NCI-H146 (cell line): ENCODE measurements around the gene UPK1A.
"Not testable (repeated sequence)": the region's sequence is repeated elsewhere in the genome, so short reads cannot be mapped to it uniquely, and the experiment has no call there.

Source experiments
- DNase-seq: peaks from one replicate; lab custom pipeline; 2025; lab: John Stamatoyannopoulos, UW

UPK1A gene

DNA sequence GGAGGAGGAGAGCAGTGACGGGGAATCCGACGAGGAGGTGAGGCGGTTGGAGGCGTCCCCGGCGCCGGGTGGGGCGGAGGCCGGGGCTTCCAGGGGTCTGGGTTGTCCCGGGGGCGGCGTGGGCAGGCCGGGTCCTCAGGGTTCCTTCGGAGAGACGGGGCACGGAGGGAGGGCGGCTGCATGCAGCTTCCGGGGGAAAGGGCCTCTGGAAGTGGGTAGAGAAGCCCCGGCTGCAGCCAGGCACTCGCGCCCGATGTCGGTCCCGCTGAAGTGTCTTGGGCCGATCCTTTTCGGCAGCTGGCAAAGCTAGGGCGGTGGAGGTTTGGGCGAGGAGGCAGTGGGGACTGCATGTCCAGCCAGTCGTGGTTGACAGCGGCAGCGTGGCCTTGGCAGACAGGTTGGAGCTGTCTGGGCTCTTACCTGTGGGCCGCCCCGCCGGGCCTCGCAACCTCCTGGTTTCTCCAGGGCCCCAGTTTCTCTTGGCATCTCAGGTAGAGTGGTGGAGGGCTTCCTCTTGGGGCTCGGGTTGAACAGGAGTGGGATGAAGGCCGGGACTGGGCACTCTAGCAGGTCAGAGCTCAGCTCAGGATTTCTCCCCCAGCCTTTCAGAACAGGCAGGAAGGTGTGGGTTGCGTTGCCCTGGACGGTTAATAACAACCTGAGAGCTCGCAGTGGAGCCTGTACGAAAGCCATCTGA is 52.2 kb downstream of the UPK1A start:
- DNase-seq, result peak; percentile 46

- DNase-seq, result no peak
Observed at GRCh38 chr19:35719402-35720162, 53.3 kb downstream of the UPK1A start.

DNA sequence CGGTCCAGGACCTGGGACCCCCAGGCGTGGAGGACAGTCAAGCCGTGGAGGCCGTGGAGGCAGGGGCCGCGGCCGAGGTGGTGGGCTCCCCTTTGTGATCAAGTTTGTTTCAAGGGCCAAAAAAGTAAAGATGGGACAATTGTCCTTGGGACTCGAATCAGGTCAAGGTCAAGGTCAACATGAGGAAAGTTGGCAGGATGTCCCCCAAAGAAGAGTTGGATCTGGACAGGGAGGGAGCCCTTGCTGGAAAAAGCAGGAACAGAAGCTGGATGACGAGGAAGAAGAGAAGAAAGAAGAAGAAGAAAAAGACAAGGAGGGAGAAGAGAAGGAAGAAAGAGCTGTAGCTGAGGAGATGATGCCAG is 53.8 kb downstream of the UPK1A start:
- no peak for DNase-seq

DNA sequence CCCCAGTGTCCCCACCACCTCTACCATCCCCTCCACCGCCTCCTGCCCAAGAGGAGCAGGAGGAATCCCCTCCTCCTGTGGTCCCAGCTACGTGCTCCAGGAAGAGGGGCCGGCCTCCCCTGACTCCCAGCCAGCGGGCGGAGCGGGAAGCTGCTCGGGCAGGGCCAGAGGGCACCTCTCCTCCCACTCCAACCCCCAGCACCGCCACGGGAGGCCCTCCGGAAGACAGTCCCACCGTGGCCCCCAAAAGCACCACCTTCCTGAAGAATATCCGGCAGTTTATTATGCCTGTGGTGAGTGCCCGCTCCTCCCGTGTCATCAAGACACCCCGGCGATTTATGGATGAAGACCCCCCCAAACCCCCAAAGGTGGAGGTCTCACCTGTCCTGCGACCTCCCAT is 54.3 kb downstream of the UPK1A start:
- no peak for DNase-seq

GRCh38 chr19:35721374-35721773 is 55.1 kb downstream of the UPK1A start:
- no peak for DNase-seq

DNA sequence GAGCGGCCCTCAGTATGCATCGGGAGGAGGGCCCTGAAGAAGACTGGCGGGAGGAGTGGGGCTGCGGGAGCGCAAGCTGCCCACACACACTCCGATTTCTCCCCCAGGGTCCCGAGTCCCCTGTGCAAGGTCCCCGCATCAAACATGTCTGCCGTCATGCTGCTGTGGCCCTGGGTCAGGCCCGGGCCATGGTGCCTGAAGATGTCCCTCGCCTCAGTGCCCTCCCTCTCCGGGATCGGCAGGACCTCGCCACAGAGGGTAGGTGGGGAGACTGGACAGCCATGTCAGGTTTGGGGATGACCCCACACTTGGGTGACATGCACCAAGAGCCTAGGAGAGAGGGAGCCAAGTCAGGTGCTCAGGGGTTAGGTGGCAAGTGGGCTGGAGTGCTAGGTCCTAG is 56.1 kb downstream of the UPK1A start:
- DNase-seq, result no peak

DNA sequence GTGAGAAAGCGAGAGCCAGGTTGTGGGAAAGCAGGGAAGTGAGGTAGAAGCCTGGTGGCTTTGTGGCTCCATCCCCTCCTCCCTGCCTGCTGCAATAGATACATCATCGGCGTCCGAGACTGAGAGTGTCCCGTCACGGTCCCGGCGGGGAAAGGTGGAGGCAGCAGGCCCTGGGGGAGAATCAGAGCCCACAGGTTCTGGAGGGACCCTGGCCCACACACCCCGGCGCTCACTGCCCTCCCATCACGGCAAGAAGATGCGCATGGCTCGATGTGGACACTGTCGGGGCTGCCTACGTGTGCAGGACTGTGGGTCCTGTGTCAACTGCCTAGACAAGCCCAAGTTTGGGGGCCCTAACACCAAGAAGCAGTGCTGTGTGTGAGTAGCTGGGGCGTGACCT is 56.6 kb downstream of the UPK1A start:
- no peak for DNase-seq

DNA sequence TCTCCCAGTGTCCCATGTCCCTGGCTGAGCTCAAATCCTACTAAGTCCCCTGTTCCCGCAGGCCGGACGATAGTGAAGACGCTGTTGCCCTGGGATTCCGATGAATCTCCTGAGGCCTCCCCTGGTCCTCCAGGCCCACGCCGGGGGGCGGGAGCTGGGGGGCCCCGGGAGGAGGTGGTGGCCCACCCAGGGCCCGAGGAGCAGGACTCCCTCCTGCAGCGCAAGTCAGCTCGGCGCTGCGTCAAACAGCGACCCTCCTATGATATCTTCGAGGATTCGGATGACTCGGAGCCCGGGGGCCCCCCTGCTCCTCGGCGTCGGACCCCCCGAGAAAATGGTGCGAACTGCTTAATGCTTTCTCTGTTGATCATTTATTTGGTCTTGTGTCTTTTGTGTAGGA is 57.4 kb downstream of the UPK1A start:
- DNase-seq, result no peak

GRCh38 chr19:35724132-35724531 is 57.8 kb downstream of the UPK1A start:
- DNase-seq, result not testable (repeated sequence)

- no peak for DNase-seq
Observed at GRCh38 chr19:35724560-35724959, 58.2 kb downstream of the UPK1A start.

- no peak for DNase-seq
Observed at GRCh38 chr19:35725216-35725861, 59.0 kb downstream of the UPK1A start.

DNA sequence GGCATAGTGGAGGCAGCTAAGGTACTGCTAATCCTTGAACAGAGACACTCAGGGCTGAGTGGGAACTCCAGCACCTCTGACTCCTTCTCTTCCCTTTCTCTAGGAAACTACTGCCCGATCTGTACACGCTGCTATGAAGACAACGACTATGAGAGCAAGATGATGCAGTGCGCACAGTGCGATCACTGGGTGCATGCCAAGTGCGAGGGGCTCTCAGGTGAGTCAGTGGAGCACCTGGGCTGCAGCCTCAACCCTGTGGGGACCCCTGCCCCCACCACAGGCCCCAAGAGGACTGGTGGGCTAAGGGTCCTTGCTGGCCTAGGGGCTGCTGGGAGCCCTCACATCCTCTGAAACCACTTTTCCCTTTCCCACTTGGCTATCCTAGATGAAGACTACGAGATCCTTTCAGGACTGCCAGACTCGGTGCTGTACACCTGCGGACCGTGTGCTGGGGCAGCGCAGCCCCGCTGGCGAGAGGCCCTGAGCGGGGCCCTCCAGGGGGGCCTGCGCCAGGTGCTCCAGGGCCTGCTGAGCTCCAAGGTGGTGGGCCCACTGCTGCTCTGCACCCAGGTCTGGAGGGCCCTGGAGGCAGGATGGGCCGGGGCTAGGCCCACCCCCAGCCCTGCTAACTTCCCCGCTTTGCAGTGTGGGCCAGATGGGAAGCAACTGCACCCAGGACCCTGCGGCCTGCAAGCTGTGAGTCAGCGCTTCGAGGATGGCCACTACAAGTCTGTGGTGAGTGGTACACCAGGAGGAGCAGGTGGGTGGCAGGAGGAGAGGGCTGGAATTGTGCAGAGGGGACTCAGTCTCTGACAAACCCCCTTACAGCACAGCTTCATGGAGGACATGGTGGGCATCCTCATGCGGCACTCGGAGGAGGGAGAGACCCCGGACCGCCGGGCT is 61.0 kb downstream of the UPK1A start:
- DNase-seq, result no peak
